ENCODE results near the gene SH3BGRL. TPM values are rescaled to one million over a fixed set of nuclear protein-coding genes. Genes with fewer than 3 reads are reported as not detected.

Gene SH3BGRL
- polyA plus RNA-seq, 3 donors: 203 to 374 (median 318) TPM

DNA sequence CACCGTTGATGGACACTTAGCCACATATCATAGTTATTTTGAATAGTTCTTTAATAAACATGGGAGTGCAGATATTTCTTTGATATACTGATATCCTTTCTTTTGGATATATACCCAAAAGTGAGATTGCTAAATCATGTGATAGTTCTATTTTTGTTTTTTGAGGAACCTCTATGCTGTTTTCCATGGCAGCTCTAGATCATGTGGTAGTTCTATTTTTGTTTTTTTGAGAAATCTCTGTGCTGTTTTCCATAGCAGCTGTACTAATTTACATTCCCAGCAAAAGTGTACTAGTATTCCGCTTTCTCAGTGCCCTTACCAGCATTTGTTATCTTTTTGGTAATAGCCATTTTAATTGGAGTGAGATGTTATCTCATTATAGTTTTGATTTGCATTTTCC, 3.6 kb downstream of the SH3BGRL start:
- no CpG with 5 or more reads among the region's 2 CpGs for WGBS (ENCODE audit: insufficient coverage)
- Histone ChIP-seq H3K79me2 (ENCODE audit: insufficient read depth, low read length) (peaks cover 79% of the 10 kb centered on the region), H2AFZ (ENCODE audit: insufficient read depth, low read depth, low read length, poor library complexity, severe bottlenecking) (no peak overlapping the region), H3K9me3 (replicated peaks in 1 of 2; ENCODE audit: control insufficient read depth in 1 of 2, insufficient read depth in 1 of 2, low read length in 2 of 2) (no peaks in the 10 kb centered on the region), H4K20me1 (ENCODE audit: insufficient read depth, low read length) (peaks cover 14% of the 10 kb centered on the region), H3K4me3 (replicated peaks in 1 of 3; ENCODE audit: low read depth in 2 of 3, low read length in 3 of 3) (peak overlapping the region in 1 of 3 experiments; percentile 42), H3K27me3 (ENCODE audit: control insufficient read depth in 2 of 2, insufficient read depth in 2 of 2, low read length in 2 of 2) (no peaks in the 10 kb centered on the region), H3K4me2 (replicated peaks; ENCODE audit: extremely low read depth, low read length, poor library complexity, severe bottlenecking) (peak overlapping the region; percentile 42), H3K27ac (ENCODE audit: low read depth in 1 of 2, low read length in 2 of 2) (no peak overlapping the region), H3K9ac (ENCODE audit: insufficient read depth, low read length, poor library complexity, severe bottlenecking) (no peak overlapping the region), H3K4me1 (ENCODE audit: control insufficient read depth in 1 of 2, insufficient read depth in 2 of 2, low read length in 2 of 2) (peaks cover 24 to 46% of the 10 kb centered on the region in 2 donors), H3K36me3 (replicated peaks in 1 of 2; ENCODE audit: control insufficient read depth in 1 of 2, insufficient read depth in 2 of 2, low read length in 2 of 2) (no peaks in the 10 kb centered on the region)
- no peak for TF ChIP-seq CTCF (IDR thresholded peaks at IDR 0.05)
- H3K4me1 Mint-ChIP-seq: peaks cover 36% of the 10 kb centered on the region
- intact Hi-C loops (cut with micrococcal nuclease): no loop called here
- peak in 2 of 3 donors; percentile 2 to 22 for DNase-seq
- H3K9me3 Mint-ChIP-seq: peaks cover 0 to 3% (median 0%) of the 10 kb centered on the region in 7 donors
- peaks cover 5 to 8% of the 10 kb centered on the region in 2 donors for H3K36me3 Mint-ChIP-seq
- peaks cover 0 to 2% (median 0%) of the 10 kb centered on the region in 3 donors for H3K27me3 Mint-ChIP-seq (ENCODE audit: low read depth in 3 of 3)
- H3K4me3 Mint-ChIP-seq: peak overlapping the region; percentile 24 to 71
- peak overlapping the region in 6 of 7 donors; percentile 54 to 79 (median 64) for H3K27ac Mint-ChIP-seq

- peaks cover 85% of the 10 kb centered on the region for H3K79me2 ChIP-seq (ENCODE audit: insufficient read depth, low read length)
- no peak overlapping the region for H3K4me3 Mint-ChIP-seq
Observed at GRCh38 chrX:81206476-81206875, 4.6 kb downstream of the SH3BGRL start.

More at GRCh38 chrX:81206476-81206875, 4.6 kb downstream of the SH3BGRL start:
- no peak for TF ChIP-seq CTCF (IDR thresholded peaks at IDR 0.05)
- no peaks in the 10 kb centered on the region for H3K9me3 ChIP-seq (replicated peaks in 1 of 2; ENCODE audit: control insufficient read depth in 1 of 2, insufficient read depth in 1 of 2, low read length in 2 of 2)
- H3K27me3 Mint-ChIP-seq (ENCODE audit: low read depth in 3 of 3): peaks cover 0 to 2% (median 0%) of the 10 kb centered on the region in 3 donors
- peak in 2 of 3 donors; percentile 24 to 25 for DNase-seq
- H2AFZ ChIP-seq (ENCODE audit: insufficient read depth, low read depth, low read length, poor library complexity, severe bottlenecking): no peak overlapping the region
- peak overlapping the region in 4 of 7 donors; percentile 58 to 85 (median 73) for H3K27ac Mint-ChIP-seq
- peak overlapping the region in 1 of 2 donors; percentile 7 for H3K27ac ChIP-seq (ENCODE audit: low read depth in 1 of 2, low read length in 2 of 2)
- peaks cover 0 to 3% (median 0%) of the 10 kb centered on the region in 7 donors for H3K9me3 Mint-ChIP-seq
- H3K4me3 ChIP-seq (replicated peaks in 1 of 3; ENCODE audit: low read depth in 2 of 3, low read length in 3 of 3): peak overlapping the region in 1 of 3 experiments; percentile 42
- intact Hi-C loops (cut with micrococcal nuclease): no loop called here
- H3K9ac ChIP-seq (ENCODE audit: insufficient read depth, low read length, poor library complexity, severe bottlenecking): no peak overlapping the region
- no peaks in the 10 kb centered on the region for H3K36me3 ChIP-seq (replicated peaks in 1 of 2; ENCODE audit: control insufficient read depth in 1 of 2, insufficient read depth in 2 of 2, low read length in 2 of 2)
- peak overlapping the region; percentile 42 for H3K4me2 ChIP-seq (replicated peaks; ENCODE audit: extremely low read depth, low read length, poor library complexity, severe bottlenecking)
- peaks cover 8% of the 10 kb centered on the region in 2 donors for H3K36me3 Mint-ChIP-seq
- H3K4me1 Mint-ChIP-seq: peaks cover 29% of the 10 kb centered on the region
- H4K20me1 ChIP-seq (ENCODE audit: insufficient read depth, low read length): peaks cover 24% of the 10 kb centered on the region
- no CpG with 5 or more reads among the region's 1 CpG for WGBS (ENCODE audit: insufficient coverage)
- H3K27me3 ChIP-seq (ENCODE audit: control insufficient read depth in 2 of 2, insufficient read depth in 2 of 2, low read length in 2 of 2): no peaks in the 10 kb centered on the region
- H3K4me1 ChIP-seq (ENCODE audit: control insufficient read depth in 1 of 2, insufficient read depth in 2 of 2, low read length in 2 of 2): peaks cover 17 to 37% of the 10 kb centered on the region in 2 donors
